Stomach (tissue), 4 donors: ENCODE results near the gene CMTM7.

Experiments used
- POLR2A ChIP-seq, 4 donors: fragments of 450-650 bp; IDR thresholded peaks; one replicate each; pipeline ENCODE4 v1.6.1; 2016; ENCODE audit warnings: antibody characterized with exemption in 4 of 4, control low read depth in 2 of 4, mild to moderate bottlenecking in 1 of 4, moderate library complexity in 1 of 4
- TF ChIP-seq, protein P1 (sequence below), 7 experiments: fragments of 450-650 bp in 4 of 7; fragments of 200-600 bp in 3 of 7; sonication (generic) in 3 of 7; IDR thresholded peaks; one replicate each; pipeline ENCODE4 v1.5.1; 2016 to 2019; ENCODE audit warnings: antibody characterized with exemption in 7 of 7, control low read depth in 2 of 7, mild to moderate bottlenecking in 1 of 7

DNA sequence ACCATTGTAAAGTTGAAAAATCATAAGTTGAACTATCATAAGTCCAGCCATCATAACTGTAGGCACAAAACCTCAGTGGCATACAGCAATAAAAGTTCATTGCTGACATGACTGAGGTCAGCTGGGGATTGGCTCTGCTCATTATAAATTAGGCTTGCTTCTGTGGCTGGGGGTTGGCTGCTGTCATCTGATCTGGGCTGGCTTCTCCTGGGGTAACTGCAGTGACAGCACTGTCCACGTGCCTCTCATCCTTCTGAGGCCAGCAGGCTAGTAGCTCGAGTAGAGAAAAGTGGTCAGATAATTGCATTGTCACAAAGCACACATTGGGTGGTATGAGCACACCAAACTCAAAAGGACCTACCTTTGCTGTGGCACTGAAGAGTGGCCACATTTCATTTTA, 31.3 kb downstream of the CMTM7 start:
- TF ChIP-seq, protein P1, sequence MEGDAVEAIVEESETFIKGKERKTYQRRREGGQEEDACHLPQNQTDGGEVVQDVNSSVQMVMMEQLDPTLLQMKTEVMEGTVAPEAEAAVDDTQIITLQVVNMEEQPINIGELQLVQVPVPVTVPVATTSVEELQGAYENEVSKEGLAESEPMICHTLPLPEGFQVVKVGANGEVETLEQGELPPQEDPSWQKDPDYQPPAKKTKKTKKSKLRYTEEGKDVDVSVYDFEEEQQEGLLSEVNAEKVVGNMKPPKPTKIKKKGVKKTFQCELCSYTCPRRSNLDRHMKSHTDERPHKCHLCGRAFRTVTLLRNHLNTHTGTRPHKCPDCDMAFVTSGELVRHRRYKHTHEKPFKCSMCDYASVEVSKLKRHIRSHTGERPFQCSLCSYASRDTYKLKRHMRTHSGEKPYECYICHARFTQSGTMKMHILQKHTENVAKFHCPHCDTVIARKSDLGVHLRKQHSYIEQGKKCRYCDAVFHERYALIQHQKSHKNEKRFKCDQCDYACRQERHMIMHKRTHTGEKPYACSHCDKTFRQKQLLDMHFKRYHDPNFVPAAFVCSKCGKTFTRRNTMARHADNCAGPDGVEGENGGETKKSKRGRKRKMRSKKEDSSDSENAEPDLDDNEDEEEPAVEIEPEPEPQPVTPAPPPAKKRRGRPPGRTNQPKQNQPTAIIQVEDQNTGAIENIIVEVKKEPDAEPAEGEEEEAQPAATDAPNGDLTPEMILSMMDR (IDR thresholded peaks at IDR 0.05) = no peak
- TF ChIP-seq POLR2A (IDR thresholded peaks at IDR 0.05) = no peak
